Uterus (tissue), 4 donors: ENCODE results near the gene STARD4. TPM values are rescaled to one million over a fixed set of nuclear protein-coding genes. Genes with fewer than 3 reads are reported as not detected.

Experiments used
- DNase-seq, 2 donors: peaks; one replicate each; pipeline ENCODE4 v3.0.0-alpha.2; 2019 to 2020
- H3K27ac ChIP-seq, 2 donors: fragments of 200-600 bp; sonication (generic); 1 replicate in 1 of 2; 2 replicates in 1 of 2; pipeline ENCODE4 v1.5.1; 2016 to 2018
- H3K27me3 ChIP-seq, 2 donors: fragments of 200-600 bp; sonication (generic); one replicate each; pipeline ENCODE4 v1.5.1; 2018 to 2019; ENCODE audit warnings: control low read depth in 1 of 2
- H3K36me3 ChIP-seq, 2 donors: fragments of 200-600 bp; sonication (generic); one replicate each; pipeline ENCODE4 v1.5.1; 2019; ENCODE audit warnings: control low read depth in 1 of 2
- H3K4me1 ChIP-seq, 2 donors: fragments of 200-600 bp; sonication (generic); one replicate each; pipeline ENCODE4 v1.5.1; 2018 to 2019; ENCODE audit warnings: control low read depth in 1 of 2
- H3K4me3 ChIP-seq, 2 donors: fragments of 200-600 bp; sonication (generic); 1 replicate in 1 of 2; 2 replicates in 1 of 2; pipeline ENCODE4 v1.5.1; 2018 to 2019; ENCODE audit warnings: mild to moderate bottlenecking in 1 of 2
- H3K9me3 ChIP-seq, 2 donors: fragments of 200-600 bp; sonication (generic); one replicate each; pipeline ENCODE4 v1.5.1; 2019; ENCODE audit warnings: control low read depth in 1 of 2
- POLR2A ChIP-seq, 2 donors: fragments of 450-650 bp; IDR thresholded peaks; one replicate each; pipeline ENCODE4 v1.6.1; 2016; ENCODE audit warnings: antibody characterized with exemption in 2 of 2, mild to moderate bottlenecking in 1 of 2, moderate library complexity in 1 of 2
- intact Hi-C: fragments of 100-400 bp; cut with DNase I; formaldehyde crosslinking; loops from one replicate; pipeline ENCODE4 v1.15.1; 2023; ENCODE audit warnings: low total_unique reads
- total RNA-seq, 4 donors: library from RNA; depleted of rRNA in 3 of 4; stranded (reverse); fragments of >200 nt in 3 of 4; gene quantifications; one replicate each; pipeline versions ENCODE4 v1.1.0 to v1.2.4, GENCODE V29; 2014 to 2023
- TF ChIP-seq, protein P1 (sequence below), 4 experiments: fragments of 200-600 bp in 2 of 4; fragments of 450-650 bp in 2 of 4; sonication (generic) in 2 of 4; IDR thresholded peaks; one replicate each; pipeline ENCODE4 v1.5.1; 2016 to 2019; ENCODE audit warnings: antibody characterized with exemption in 4 of 4, mild to moderate bottlenecking in 2 of 4, moderate library complexity in 1 of 4
- donor health status: DM: yes; HTN: yes; CAD: no.

The STARD4 gene
- total RNA-seq, 4 donors from 2014 or later = 2.3 to 98.0 (median 9.9) TPM

DNA sequence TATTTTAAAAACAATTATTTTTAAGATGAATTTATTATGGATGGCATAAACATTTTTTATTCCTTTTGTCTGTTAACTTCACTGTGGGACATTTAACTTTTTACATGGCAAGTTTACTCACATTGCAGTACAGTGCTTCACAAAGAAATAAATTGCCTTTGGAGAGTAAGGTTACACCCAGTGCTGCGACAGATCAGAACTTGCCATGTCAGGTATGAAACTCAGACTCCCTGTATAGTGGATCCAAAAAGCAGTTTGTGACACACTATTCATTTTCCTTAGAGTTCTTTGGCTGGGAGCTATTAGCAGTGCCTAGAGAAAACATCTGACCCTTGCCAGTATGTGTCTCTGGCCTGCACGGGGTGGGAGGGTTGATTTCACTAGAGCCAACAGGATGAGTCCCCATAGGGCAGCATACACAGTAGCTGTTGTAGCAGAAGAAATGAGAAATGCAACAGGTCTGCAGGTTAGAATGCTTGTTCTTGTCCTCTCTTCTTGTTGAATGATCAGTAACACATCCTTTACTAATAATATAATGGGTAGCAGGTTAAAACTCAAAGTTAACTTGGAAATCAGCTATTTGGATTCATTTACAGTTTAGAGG lies 42.9 kb downstream of the STARD4 start:
- H3K27me3 ChIP-seq = no peaks in the 10 kb centered on the region
- H3K4me1 ChIP-seq = no peaks in the 10 kb centered on the region
- H3K9me3 ChIP-seq = no peaks in the 10 kb centered on the region
- no peak for TF ChIP-seq POLR2A (IDR thresholded peaks at IDR 0.05)
- TF ChIP-seq, protein P1, sequence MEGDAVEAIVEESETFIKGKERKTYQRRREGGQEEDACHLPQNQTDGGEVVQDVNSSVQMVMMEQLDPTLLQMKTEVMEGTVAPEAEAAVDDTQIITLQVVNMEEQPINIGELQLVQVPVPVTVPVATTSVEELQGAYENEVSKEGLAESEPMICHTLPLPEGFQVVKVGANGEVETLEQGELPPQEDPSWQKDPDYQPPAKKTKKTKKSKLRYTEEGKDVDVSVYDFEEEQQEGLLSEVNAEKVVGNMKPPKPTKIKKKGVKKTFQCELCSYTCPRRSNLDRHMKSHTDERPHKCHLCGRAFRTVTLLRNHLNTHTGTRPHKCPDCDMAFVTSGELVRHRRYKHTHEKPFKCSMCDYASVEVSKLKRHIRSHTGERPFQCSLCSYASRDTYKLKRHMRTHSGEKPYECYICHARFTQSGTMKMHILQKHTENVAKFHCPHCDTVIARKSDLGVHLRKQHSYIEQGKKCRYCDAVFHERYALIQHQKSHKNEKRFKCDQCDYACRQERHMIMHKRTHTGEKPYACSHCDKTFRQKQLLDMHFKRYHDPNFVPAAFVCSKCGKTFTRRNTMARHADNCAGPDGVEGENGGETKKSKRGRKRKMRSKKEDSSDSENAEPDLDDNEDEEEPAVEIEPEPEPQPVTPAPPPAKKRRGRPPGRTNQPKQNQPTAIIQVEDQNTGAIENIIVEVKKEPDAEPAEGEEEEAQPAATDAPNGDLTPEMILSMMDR (IDR thresholded peaks at IDR 0.05) = no peak
- no peak for DNase-seq
- H3K36me3 ChIP-seq = no peaks in the 10 kb centered on the region
- no peak overlapping the region for H3K27ac ChIP-seq
- H3K4me3 ChIP-seq = no peak overlapping the region
- intact Hi-C loops = no loop called here

DNA sequence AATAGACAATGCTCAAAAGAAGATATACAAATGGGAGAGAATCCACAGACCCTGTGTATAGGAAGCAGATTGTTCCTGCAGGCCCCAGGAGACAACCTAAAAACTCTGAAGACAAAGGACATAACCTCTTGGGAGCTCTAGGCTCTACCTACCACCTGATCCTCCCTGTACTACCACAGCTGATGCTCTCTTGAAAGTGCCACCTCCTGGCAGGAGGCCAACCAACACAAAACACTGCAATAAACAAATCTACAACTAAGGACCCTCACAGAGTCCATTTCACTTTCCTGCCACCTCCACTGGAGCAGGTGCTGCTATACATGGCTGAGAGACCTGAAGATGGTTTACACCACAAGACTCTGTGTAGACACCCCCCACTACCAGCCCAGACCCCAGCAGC lies 49.0 kb downstream of the STARD4 start:
- intact Hi-C loops = no loop called here

DNA sequence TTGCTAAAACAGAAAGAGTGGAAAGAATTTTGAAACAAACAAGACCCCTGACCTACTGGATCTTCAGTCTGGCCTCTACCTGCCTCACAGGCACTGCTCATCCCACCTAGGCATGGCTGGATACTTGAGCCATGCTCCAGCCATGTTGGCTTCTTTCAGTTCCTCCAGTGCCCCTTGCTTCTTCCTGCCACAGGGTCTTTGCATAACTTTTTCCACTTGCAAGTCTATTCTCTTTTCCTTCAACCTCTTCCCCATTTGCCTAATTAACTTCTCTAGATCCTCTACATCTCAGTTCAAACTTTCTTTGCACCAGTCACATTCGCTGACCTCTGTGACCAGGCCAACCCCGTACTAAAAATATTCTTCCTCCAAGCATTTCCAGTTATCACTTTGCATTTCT lies 50.4 kb downstream of the STARD4 start:
- Histone ChIP-seq H3K9me3 (no peaks in the 10 kb centered on the region), H3K27me3 (no peaks in the 10 kb centered on the region), H3K4me3 (no peak overlapping the region), H3K36me3 (no peaks in the 10 kb centered on the region), H3K27ac (no peak overlapping the region), H3K4me1 (no peaks in the 10 kb centered on the region)
- intact Hi-C loops = no loop called here
- DNase-seq = no peak
- TF ChIP-seq, protein P1 (IDR thresholded peaks at IDR 0.05) = no peak
- no peak for TF ChIP-seq POLR2A (IDR thresholded peaks at IDR 0.05)

More for the DNA sequence above, 49.0 kb downstream of the STARD4 start:
- Histone ChIP-seq H3K4me3 (no peak overlapping the region), H3K9me3 (no peaks in the 10 kb centered on the region), H3K36me3 (no peaks in the 10 kb centered on the region), H3K4me1 (no peaks in the 10 kb centered on the region), H3K27me3 (no peaks in the 10 kb centered on the region), H3K27ac (no peak overlapping the region)
- no peak for DNase-seq
- TF ChIP-seq POLR2A (IDR thresholded peaks at IDR 0.05) = no peak
- TF ChIP-seq, protein P1 (IDR thresholded peaks at IDR 0.05) = no peak

DNA sequence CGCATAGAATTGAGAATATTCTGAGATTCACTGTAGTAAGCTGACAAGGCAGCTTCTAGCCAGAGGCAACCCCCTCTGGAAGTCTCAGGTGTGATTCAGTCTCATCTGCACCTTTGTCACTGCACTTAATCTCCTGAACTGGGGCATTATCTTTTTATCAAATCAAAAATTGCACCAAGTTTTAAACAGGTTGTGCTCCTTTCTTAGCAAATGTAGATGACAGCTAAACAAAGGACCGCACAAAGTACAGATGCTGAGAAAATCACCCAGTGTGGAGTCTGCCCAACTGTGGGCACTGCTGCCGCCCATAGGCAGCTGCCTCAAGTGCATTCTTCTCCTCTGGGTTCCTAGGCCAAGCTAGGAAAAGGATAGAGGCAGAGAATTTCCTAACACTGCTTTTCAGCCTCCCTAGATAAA lies 51.1 kb downstream of the STARD4 start:
- Histone ChIP-seq H3K27ac (no peak overlapping the region), H3K4me3 (no peak overlapping the region), H3K36me3 (no peaks in the 10 kb centered on the region), H3K27me3 (no peaks in the 10 kb centered on the region), H3K9me3 (no peaks in the 10 kb centered on the region), H3K4me1 (no peaks in the 10 kb centered on the region)
- TF ChIP-seq POLR2A (IDR thresholded peaks at IDR 0.05) = no peak
- TF ChIP-seq, protein P1 (IDR thresholded peaks at IDR 0.05) = no peak
- intact Hi-C loops = no loop called here
- DNase-seq = no peak

DNA sequence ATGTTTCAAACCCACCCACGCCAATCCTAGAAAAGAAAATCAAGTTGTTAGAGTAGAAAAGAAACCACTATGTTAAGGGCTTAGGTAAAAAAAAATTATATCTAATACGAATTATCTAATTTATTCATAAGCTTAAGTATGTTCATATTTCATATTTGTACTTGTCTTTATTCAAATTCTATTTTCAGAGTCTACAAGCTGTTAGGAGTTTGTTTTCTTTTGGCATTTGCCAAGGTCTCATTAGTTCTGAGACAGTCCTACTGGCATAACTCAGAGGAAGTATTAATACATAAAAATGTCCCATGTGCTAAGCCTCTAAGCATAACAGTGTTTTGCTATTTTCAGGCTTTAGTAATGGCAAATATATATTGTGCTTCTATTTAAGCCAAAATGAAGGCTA lies 57.6 kb downstream of the STARD4 start:
- Histone ChIP-seq H3K4me1 (peaks cover 0 to 3% of the 10 kb centered on the region in 2 donors), H3K27me3 (no peaks in the 10 kb centered on the region), H3K27ac (no peak overlapping the region), H3K4me3 (no peak overlapping the region), H3K36me3 (no peaks in the 10 kb centered on the region), H3K9me3 (no peaks in the 10 kb centered on the region)
- intact Hi-C loops = no loop called here
- TF ChIP-seq POLR2A (IDR thresholded peaks at IDR 0.05) = no peak
- TF ChIP-seq, protein P1 (IDR thresholded peaks at IDR 0.05) = no peak
- DNase-seq = no peak
